KOPT-K1 (cell line): ENCODE data around the gene TMEM37.

ENCODE experiments used
- H3K27ac ChIP-seq: fragments of 200-600 bp; sonication (generic); 2 replicates; pipeline ENCODE4 v1.5.1; 2016; ENCODE audit warnings: antibody characterized with exemption, mild to moderate bottlenecking, low read depth, low read length; ENCODE audit not compliant: poor library complexity, severe bottlenecking
- H3K36me3 ChIP-seq: fragments of 200-600 bp; sonication (generic); 2 replicates; pipeline ENCODE4 v1.5.1; 2017; ENCODE audit warnings: antibody characterized with exemption, mild to moderate bottlenecking, low read length, moderate library complexity; ENCODE audit not compliant: insufficient read depth
- H3K9me3 ChIP-seq: fragments of 200-600 bp; sonication (generic); 2 replicates; pipeline ENCODE4 v1.5.1; 2017; ENCODE audit warnings: antibody characterized with exemption, low read length, mild to moderate bottlenecking; ENCODE audit not compliant: insufficient read depth, poor library complexity, severe bottlenecking

The TMEM37 gene

GRCh38 chr2:119474371-119475224 lies 42.9 kb downstream of the TMEM37 start:
- no peaks in the 10 kb centered on the region for H3K9me3 ChIP-seq
- no peak overlapping the region for H3K27ac ChIP-seq
- no peaks in the 10 kb centered on the region for H3K36me3 ChIP-seq

GRCh38 chr2:119475225-119475856 lies 43.7 kb downstream of the TMEM37 start:
- no peaks in the 10 kb centered on the region for H3K36me3 ChIP-seq
- no peaks in the 10 kb centered on the region for H3K9me3 ChIP-seq
- no peak overlapping the region for H3K27ac ChIP-seq

GRCh38 chr2:119475857-119476244 lies 44.2 kb downstream of the TMEM37 start:
- H3K9me3 ChIP-seq = no peaks in the 10 kb centered on the region
- no peaks in the 10 kb centered on the region for H3K36me3 ChIP-seq
- no peak overlapping the region for H3K27ac ChIP-seq

GRCh38 chr2:119476301-119477112 lies 44.9 kb downstream of the TMEM37 start:
- Histone ChIP-seq H3K9me3 (no peaks in the 10 kb centered on the region), H3K36me3 (no peaks in the 10 kb centered on the region), H3K27ac (no peak overlapping the region)

GRCh38 chr2:119477113-119477505 lies 45.5 kb downstream of the TMEM37 start:
- Histone ChIP-seq H3K9me3 (no peaks in the 10 kb centered on the region), H3K27ac (no peak overlapping the region), H3K36me3 (no peaks in the 10 kb centered on the region)

- Histone ChIP-seq H3K27ac (no peak overlapping the region), H3K36me3 (no peaks in the 10 kb centered on the region), H3K9me3 (no peaks in the 10 kb centered on the region)
Observed at GRCh38 chr2:119478188-119478977, 46.7 kb downstream of the TMEM37 start.

GRCh38 chr2:119478978-119479295 lies 47.3 kb downstream of the TMEM37 start:
- Histone ChIP-seq H3K36me3 (no peaks in the 10 kb centered on the region), H3K27ac (no peak overlapping the region), H3K9me3 (no peaks in the 10 kb centered on the region)

GRCh38 chr2:119480184-119480583 lies 48.5 kb downstream of the TMEM37 start:
- H3K9me3 ChIP-seq = no peaks in the 10 kb centered on the region
- no peaks in the 10 kb centered on the region for H3K36me3 ChIP-seq
- H3K27ac ChIP-seq = no peak overlapping the region

GRCh38 chr2:119480718-119481142 lies 49.1 kb downstream of the TMEM37 start:
- no peaks in the 10 kb centered on the region for H3K36me3 ChIP-seq
- H3K27ac ChIP-seq = no peak overlapping the region

GRCh38 chr2:119481501-119482455 lies 50.1 kb downstream of the TMEM37 start:
- H3K9me3 ChIP-seq = no peaks in the 10 kb centered on the region
- no peak overlapping the region for H3K27ac ChIP-seq
- no peaks in the 10 kb centered on the region for H3K36me3 ChIP-seq

More at GRCh38 chr2:119480718-119481142, 49.1 kb downstream of the TMEM37 start:
- H3K9me3 ChIP-seq = no peaks in the 10 kb centered on the region

- no peaks in the 10 kb centered on the region for H3K36me3 ChIP-seq
- no peak overlapping the region for H3K27ac ChIP-seq
- no peaks in the 10 kb centered on the region for H3K9me3 ChIP-seq
Observed at GRCh38 chr2:119482481-119483394, 51.1 kb downstream of the TMEM37 start.

GRCh38 chr2:119483395-119483753 lies 51.7 kb downstream of the TMEM37 start:
- Histone ChIP-seq H3K27ac (no peak overlapping the region), H3K36me3 (no peaks in the 10 kb centered on the region), H3K9me3 (no peaks in the 10 kb centered on the region)
